ENCODE data around the gene ABCF2.

The ABCF2 gene

GRCh38 chr7:151168003-151168786 lies 58.8 kb downstream of the ABCF2 start:
- peak; percentile 53 to 71 (median 56) for TF ChIP-seq CTCF (IDR thresholded peaks at IDR 0.05; ENCODE audit: unreplicated experiment in 3 of 3)
- Mint-ChIP-seq H3K27me3 (ENCODE audit: low read depth) (peaks cover 51% of the 10 kb centered on the region), H3K36me3 (ENCODE audit: low read depth) (no peaks in the 10 kb centered on the region), H3K4me1 (peaks cover 6% of the 10 kb centered on the region), H3K4me3 (peak overlapping the region; percentile 70 to 84 (median 76)), H3K27ac (no peak overlapping the region), H3K9me3 (peaks cover 8% of the 10 kb centered on the region)

GRCh38 chr7:151167197-151167961 lies 59.6 kb downstream of the ABCF2 start, which contains the start of gene GBX1:
GBX1 (minus strand) TSS chr7:151167694; CDS start chr7:151167548, 146 bp downstream.
- Mint-ChIP-seq H3K27ac (no peak within 1 kb of the TSS), H3K9me3 (peaks cover 3% of the 10 kb centered on the region), H3K27me3 (ENCODE audit: low read depth) (peaks cover 43% of the 10 kb centered on the region), H3K36me3 (ENCODE audit: low read depth) (no peaks in the 10 kb centered on the region), H3K4me3 (peak within 1 kb of the TSS; percentile 76 to 84 (median 80)), H3K4me1 (peaks cover 6% of the 10 kb centered on the region)
- peak; percentile 23 to 32 (median 30) for TF ChIP-seq CTCF (IDR thresholded peaks at IDR 0.05; ENCODE audit: unreplicated experiment in 3 of 3)

GRCh38 chr7:151166629-151167196 lies 60.3 kb downstream of the ABCF2 start:
- peaks cover 6% of the 10 kb centered on the region for H3K4me1 Mint-ChIP-seq
- H3K27ac Mint-ChIP-seq, result no peak overlapping the region
- no peaks in the 10 kb centered on the region for H3K36me3 Mint-ChIP-seq (ENCODE audit: low read depth)
- TF ChIP-seq CTCF (IDR thresholded peaks at IDR 0.05; ENCODE audit: unreplicated experiment in 3 of 3), result no peak
- H3K9me3 Mint-ChIP-seq, result no peaks in the 10 kb centered on the region
- peaks cover 36% of the 10 kb centered on the region for H3K27me3 Mint-ChIP-seq (ENCODE audit: low read depth)
- H3K4me3 Mint-ChIP-seq, result peak overlapping the region; percentile 72 to 80 (median 73)

All from nephron (organoid).